ENCODE data around the gene TRIM17. TPM values are rescaled to one million over a fixed set of nuclear protein-coding genes. Genes with fewer than 3 reads are reported as not detected.

TRIM17 gene
- polyA plus RNA-seq, 3 donors: not detected

DNA sequence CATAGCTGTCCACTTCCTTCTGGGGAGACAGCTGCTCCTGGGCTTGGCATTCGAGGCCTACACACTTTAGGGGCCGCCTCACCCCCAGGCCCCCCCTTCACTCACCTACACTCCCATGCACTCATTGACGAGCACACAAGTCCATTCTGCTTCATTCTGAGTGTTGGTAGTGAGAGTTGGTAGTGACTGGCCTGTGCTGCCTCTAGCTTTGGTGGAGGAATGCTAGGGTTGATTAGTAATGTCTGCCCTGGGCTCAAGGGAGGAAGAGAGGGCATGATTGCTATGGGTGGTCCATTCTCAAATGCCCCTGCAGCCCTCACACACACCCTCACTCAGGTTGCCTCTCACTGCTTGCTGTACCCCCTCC, 40.4 kb downstream of the TRIM17 start:
- H3K9me3 Mint-ChIP-seq: peaks cover 0 to 3% (median 0%) of the 10 kb centered on the region in 7 donors
- H3K4me1 Mint-ChIP-seq: peaks cover 7% of the 10 kb centered on the region
- H3K9ac ChIP-seq (ENCODE audit: insufficient read depth, low read length, poor library complexity, severe bottlenecking): no peak overlapping the region

DNA sequence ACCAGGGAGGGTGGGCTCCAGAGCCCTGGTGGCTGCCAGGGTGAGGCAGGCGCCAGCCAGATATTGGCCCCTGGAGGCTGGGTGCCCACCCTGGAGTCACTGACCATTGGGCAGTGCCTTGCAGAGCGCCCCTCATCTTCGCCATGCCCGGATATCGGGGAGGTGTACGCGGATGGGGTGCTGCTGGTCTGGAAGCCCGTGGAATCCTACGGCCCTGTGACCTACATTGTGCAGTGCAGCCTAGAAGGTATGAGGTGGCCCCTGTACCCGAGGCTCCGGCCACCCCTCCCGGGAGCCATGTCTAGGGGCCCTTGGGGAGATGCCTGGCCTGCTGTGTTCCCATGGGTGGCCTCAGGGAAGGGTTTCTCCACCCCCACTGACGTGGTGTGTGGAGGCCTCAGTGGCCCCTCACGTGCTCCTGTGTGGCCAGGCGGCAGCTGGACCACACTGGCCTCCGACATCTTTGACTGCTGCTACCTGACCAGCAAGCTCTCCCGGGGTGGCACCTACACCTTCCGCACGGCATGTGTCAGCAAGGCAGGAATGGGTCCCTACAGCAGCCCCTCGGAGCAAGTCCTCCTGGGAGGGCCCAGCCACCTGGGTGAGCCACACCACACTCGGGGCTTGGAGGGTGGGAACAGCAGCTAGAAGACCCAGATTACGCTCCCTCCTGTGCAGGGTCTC, 40.9 kb downstream of the TRIM17 start:
- Mint-ChIP-seq H3K27me3 (ENCODE audit: low read depth in 3 of 3) (peaks cover 22 to 30% (median 29%) of the 10 kb centered on the region in 3 donors), H3K9me3 (peaks cover 0 to 3% (median 0%) of the 10 kb centered on the region in 7 donors), H3K36me3 (no peaks in the 10 kb centered on the region), H3K4me1 (peaks cover 7% of the 10 kb centered on the region), H3K4me3 (no peak overlapping the region), H3K27ac (no peak overlapping the region)
- H3K27ac ChIP-seq (ENCODE audit: low read depth in 1 of 2, low read length in 2 of 2): no peak overlapping the region
- intact Hi-C loops (cut with micrococcal nuclease): no loop called here
- no peak overlapping the region for H3K9ac ChIP-seq (ENCODE audit: insufficient read depth, low read length, poor library complexity, severe bottlenecking)
- 95% methylated on average over 21 of the region's 22 CpGs for WGBS (ENCODE audit: insufficient coverage)
- peaks cover 7 to 9% of the 10 kb centered on the region in 2 donors for H3K4me1 ChIP-seq (ENCODE audit: control insufficient read depth in 1 of 2, insufficient read depth in 2 of 2, low read length in 2 of 2)
- no peak for TF ChIP-seq CTCF (IDR thresholded peaks at IDR 0.05)
- peaks cover 4 to 30% of the 10 kb centered on the region in 2 donors for H3K27me3 ChIP-seq (ENCODE audit: control insufficient read depth in 2 of 2, insufficient read depth in 2 of 2, low read length in 2 of 2)
- no peaks in the 10 kb centered on the region for H3K79me2 ChIP-seq (ENCODE audit: insufficient read depth, low read length)
- no peaks in the 10 kb centered on the region for H4K20me1 ChIP-seq (ENCODE audit: insufficient read depth, low read length)
- no peak overlapping the region for H3K4me2 ChIP-seq (replicated peaks; ENCODE audit: extremely low read depth, low read length, poor library complexity, severe bottlenecking)
- no peak for DNase-seq
- no peak overlapping the region for H2AFZ ChIP-seq (ENCODE audit: insufficient read depth, low read depth, low read length, poor library complexity, severe bottlenecking)
- H3K36me3 ChIP-seq (replicated peaks in 1 of 2; ENCODE audit: control insufficient read depth in 1 of 2, insufficient read depth in 2 of 2, low read length in 2 of 2): no peaks in the 10 kb centered on the region
- no peaks in the 10 kb centered on the region for H3K9me3 ChIP-seq (replicated peaks in 1 of 2; ENCODE audit: control insufficient read depth in 1 of 2, insufficient read depth in 1 of 2, low read length in 2 of 2)
- H3K4me3 ChIP-seq (replicated peaks in 1 of 3; ENCODE audit: low read depth in 2 of 3, low read length in 3 of 3): no peak overlapping the region

More for the DNA sequence above, 40.4 kb downstream of the TRIM17 start:
- intact Hi-C loops (cut with micrococcal nuclease): no loop called here
- no peak overlapping the region for H2AFZ ChIP-seq (ENCODE audit: insufficient read depth, low read depth, low read length, poor library complexity, severe bottlenecking)
- Mint-ChIP-seq H3K27me3 (ENCODE audit: low read depth in 3 of 3) (peaks cover 22 to 33% (median 30%) of the 10 kb centered on the region in 3 donors), H3K27ac (no peak overlapping the region), H3K36me3 (no peaks in the 10 kb centered on the region), H3K4me3 (no peak overlapping the region)
- no peaks in the 10 kb centered on the region for H3K9me3 ChIP-seq (replicated peaks in 1 of 2; ENCODE audit: control insufficient read depth in 1 of 2, insufficient read depth in 1 of 2, low read length in 2 of 2)
- no peaks in the 10 kb centered on the region for H3K79me2 ChIP-seq (ENCODE audit: insufficient read depth, low read length)
- H4K20me1 ChIP-seq (ENCODE audit: insufficient read depth, low read length): no peaks in the 10 kb centered on the region
- DNase-seq: no peak
- H3K27ac ChIP-seq (ENCODE audit: low read depth in 1 of 2, low read length in 2 of 2): no peak overlapping the region
- TF ChIP-seq CTCF (IDR thresholded peaks at IDR 0.05): no peak
- H3K4me1 ChIP-seq (ENCODE audit: control insufficient read depth in 1 of 2, insufficient read depth in 2 of 2, low read length in 2 of 2): peaks cover 7 to 9% of the 10 kb centered on the region in 2 donors
- H3K4me2 ChIP-seq (replicated peaks; ENCODE audit: extremely low read depth, low read length, poor library complexity, severe bottlenecking): no peak overlapping the region
- H3K27me3 ChIP-seq (ENCODE audit: control insufficient read depth in 2 of 2, insufficient read depth in 2 of 2, low read length in 2 of 2): peaks cover 4 to 30% of the 10 kb centered on the region in 2 donors
- H3K4me3 ChIP-seq (replicated peaks in 1 of 3; ENCODE audit: low read depth in 2 of 3, low read length in 3 of 3): no peak overlapping the region
- no peaks in the 10 kb centered on the region for H3K36me3 ChIP-seq (replicated peaks in 1 of 2; ENCODE audit: control insufficient read depth in 1 of 2, insufficient read depth in 2 of 2, low read length in 2 of 2)
- no CpG with 5 or more reads among the region's 3 CpGs for WGBS (ENCODE audit: insufficient coverage)
